HL-60 (cell line): ENCODE results near the gene CCM2.

ENCODE experiments used
- DNase-seq, 2 experiments: peaks; one replicate each; pipeline ENCODE4 v3.0.0-alpha.2; 2010 to 2020; ENCODE audit warnings: low read depth in 1 of 2, low spot score in 1 of 2
- H3K27ac ChIP-seq: fragments of 250-450 bp; sonication (Bioruptor Pico); replicated peaks from 2 replicates; pipeline ENCODE4 v1.5.1; 2020; ENCODE audit warnings: mild to moderate bottlenecking, moderate library complexity
- H3K27me3 ChIP-seq: fragments of 250-450 bp; sonication (Bioruptor Pico); 2 replicates; pipeline ENCODE4 v1.5.1; 2021; ENCODE audit warnings: mild to moderate bottlenecking, moderate library complexity; ENCODE audit not compliant: insufficient read depth, poor library complexity, severe bottlenecking
- H3K4me3 ChIP-seq: replicated peaks from 2 replicates; pipeline ENCODE4 v1.5.1; 2011; ENCODE audit warnings: mild to moderate bottlenecking, control low read depth, low read length; ENCODE audit not compliant: insufficient read depth
- GABPA ChIP-seq: IDR thresholded peaks from 2 replicates; pipeline ENCODE4 v1.6.1; 2012; ENCODE audit warnings: low read depth
- POLR2AphosphoS5 ChIP-seq: IDR thresholded peaks from 2 replicates; pipeline ENCODE4 v1.6.1; 2012; ENCODE audit warnings: low read depth
- SPI1 ChIP-seq: IDR thresholded peaks from 2 replicates; pipeline ENCODE4 v1.6.1; 2012; ENCODE audit warnings: low read depth, mild to moderate bottlenecking, borderline replicate concordance
- TF ChIP-seq, protein P1 (sequence below): IDR thresholded peaks from 2 replicates; pipeline ENCODE4 v1.6.1; 2012; ENCODE audit warnings: low read depth; ENCODE audit not compliant: insufficient replicate concordance
- TF ChIP-seq, protein P2 (sequence below): IDR thresholded peaks from one replicate; pipeline ENCODE4 v1.5.1; 2011; ENCODE audit warnings: low read length, control low read depth, inconsistent platforms; ENCODE audit not compliant: insufficient read depth

CCM2 gene

DNA sequence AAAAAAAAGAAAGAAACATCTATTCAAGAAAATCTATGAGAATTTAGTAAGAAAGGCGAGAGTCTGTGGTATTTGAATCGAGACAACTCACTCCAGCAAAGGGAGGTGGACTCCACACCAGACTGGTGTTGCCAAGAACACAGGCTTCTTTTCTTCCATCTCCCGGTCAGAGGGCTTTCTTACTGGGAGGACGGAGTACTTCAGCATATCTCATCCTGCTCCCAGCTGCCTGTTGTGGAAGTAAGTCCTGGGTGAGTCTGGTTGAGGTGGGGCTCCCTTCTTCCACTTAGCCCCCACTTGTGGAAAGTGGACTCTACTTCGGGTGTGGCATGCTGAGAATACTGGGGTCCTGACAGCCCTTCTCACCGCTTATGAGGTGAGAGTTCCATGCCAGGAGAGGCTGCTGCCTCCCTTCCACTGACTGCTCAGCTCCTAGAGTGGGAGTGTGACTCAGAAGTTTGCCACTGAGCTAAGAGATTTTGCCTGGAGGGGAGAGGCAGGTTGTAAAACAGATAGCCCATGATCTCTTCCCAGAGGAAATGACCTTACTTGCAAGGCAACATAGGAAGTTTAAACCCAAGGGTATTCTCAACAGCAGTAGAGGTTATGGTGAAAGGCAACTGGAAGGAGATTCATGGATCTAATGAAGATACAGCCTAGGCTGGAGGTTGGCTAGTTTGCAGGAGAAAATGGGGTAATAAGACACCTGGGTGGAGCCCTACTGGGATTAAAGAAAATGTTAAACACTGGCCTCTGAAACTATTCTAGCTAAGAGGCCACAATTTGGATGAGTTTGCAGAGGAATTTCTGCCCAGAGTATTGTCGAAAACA, 92.3 kb downstream of the CCM2 start:
- no peak overlapping the region for H3K4me3 ChIP-seq
- TF ChIP-seq SPI1 (no peak), GABPA (no peak), POLR2AphosphoS5 (no peak)
- TF ChIP-seq, protein P1, sequence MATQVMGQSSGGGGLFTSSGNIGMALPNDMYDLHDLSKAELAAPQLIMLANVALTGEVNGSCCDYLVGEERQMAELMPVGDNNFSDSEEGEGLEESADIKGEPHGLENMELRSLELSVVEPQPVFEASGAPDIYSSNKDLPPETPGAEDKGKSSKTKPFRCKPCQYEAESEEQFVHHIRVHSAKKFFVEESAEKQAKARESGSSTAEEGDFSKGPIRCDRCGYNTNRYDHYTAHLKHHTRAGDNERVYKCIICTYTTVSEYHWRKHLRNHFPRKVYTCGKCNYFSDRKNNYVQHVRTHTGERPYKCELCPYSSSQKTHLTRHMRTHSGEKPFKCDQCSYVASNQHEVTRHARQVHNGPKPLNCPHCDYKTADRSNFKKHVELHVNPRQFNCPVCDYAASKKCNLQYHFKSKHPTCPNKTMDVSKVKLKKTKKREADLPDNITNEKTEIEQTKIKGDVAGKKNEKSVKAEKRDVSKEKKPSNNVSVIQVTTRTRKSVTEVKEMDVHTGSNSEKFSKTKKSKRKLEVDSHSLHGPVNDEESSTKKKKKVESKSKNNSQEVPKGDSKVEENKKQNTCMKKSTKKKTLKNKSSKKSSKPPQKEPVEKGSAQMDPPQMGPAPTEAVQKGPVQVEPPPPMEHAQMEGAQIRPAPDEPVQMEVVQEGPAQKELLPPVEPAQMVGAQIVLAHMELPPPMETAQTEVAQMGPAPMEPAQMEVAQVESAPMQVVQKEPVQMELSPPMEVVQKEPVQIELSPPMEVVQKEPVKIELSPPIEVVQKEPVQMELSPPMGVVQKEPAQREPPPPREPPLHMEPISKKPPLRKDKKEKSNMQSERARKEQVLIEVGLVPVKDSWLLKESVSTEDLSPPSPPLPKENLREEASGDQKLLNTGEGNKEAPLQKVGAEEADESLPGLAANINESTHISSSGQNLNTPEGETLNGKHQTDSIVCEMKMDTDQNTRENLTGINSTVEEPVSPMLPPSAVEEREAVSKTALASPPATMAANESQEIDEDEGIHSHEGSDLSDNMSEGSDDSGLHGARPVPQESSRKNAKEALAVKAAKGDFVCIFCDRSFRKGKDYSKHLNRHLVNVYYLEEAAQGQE, result no peak
- TF ChIP-seq, protein P2, sequence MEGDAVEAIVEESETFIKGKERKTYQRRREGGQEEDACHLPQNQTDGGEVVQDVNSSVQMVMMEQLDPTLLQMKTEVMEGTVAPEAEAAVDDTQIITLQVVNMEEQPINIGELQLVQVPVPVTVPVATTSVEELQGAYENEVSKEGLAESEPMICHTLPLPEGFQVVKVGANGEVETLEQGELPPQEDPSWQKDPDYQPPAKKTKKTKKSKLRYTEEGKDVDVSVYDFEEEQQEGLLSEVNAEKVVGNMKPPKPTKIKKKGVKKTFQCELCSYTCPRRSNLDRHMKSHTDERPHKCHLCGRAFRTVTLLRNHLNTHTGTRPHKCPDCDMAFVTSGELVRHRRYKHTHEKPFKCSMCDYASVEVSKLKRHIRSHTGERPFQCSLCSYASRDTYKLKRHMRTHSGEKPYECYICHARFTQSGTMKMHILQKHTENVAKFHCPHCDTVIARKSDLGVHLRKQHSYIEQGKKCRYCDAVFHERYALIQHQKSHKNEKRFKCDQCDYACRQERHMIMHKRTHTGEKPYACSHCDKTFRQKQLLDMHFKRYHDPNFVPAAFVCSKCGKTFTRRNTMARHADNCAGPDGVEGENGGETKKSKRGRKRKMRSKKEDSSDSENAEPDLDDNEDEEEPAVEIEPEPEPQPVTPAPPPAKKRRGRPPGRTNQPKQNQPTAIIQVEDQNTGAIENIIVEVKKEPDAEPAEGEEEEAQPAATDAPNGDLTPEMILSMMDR, result no peak
- no peak overlapping the region for H3K27ac ChIP-seq
- peaks cover 10% of the 10 kb centered on the region for H3K27me3 ChIP-seq
- DNase-seq, result no peak

DNA sequence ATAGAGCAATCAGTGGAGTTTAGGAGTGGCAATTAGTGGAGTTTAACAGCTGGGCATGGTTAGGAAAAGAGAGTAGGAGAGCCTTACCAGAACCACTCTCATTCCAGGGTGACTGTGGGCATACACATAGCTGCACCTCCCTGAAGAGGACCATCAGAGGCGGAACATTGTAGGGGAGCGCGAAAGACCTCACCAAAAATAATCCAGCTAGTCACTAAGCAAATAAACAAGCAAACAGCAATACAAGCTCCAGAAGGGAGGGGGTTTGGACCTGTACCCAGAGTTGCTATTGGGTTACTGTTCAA, 92.9 kb downstream of the CCM2 start:
- Histone ChIP-seq H3K27me3 (peaks cover 10% of the 10 kb centered on the region), H3K27ac (no peak overlapping the region), H3K4me3 (no peak overlapping the region)
- TF ChIP-seq, protein P1, result no peak
- TF ChIP-seq SPI1, result no peak
- no peak for TF ChIP-seq POLR2AphosphoS5
- TF ChIP-seq GABPA, result no peak
- TF ChIP-seq, protein P2, result no peak
- no peak for DNase-seq

DNA sequence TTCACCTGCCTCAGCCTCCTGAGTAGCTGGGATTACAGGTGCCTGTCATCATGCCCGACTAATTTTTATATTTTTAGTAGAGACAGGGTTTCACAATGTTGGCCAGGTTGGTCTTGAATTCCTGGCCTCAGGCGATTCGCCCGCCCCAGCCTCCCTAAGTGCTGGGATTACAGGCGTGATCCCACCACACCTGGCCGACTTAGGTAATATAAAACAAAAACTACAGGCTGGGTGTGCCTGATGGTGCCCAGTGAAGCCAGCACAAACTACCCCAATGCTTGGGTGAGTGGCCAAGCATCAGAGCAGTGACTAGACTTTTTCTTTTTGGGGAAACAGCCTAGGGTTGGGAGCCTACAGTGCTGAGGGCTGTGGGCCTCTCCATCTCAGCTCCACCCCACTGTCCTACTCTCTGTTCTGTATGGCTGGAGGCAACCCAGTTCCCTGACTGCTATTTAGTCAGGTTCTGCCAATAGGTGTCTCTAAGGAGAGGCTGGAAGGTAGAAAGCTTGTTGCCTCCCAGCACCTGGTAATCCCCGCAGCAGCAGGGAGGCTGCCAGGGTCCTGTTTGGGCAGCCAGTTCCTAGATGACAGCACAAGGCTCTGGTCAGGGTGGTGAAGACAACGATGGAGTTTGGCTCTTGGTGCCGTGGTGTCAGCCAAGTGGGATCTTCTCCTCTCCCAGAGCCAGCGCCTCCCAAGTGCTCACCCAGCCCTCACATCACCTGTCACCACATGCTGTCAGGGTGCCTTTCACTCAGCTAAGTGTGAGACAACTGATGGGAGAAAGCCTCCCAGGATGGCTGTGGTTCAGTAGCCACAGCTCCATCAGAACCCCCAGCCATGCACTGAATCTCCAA, 99.2 kb downstream of the CCM2 start:
- H3K4me3 ChIP-seq, result no peak overlapping the region
- DNase-seq, result no peak
- H3K27ac ChIP-seq, result no peak overlapping the region
- H3K27me3 ChIP-seq, result no peaks in the 10 kb centered on the region
- TF ChIP-seq POLR2AphosphoS5, result peak; percentile 22; the same call in 1 of the 2 replicates
- no peak for TF ChIP-seq GABPA
- TF ChIP-seq, protein P1, result no peak
